ENCODE measurements around the gene PLPPR1.

The PLPPR1 gene

GRCh38 chr9:101337237-101337636 lies 308.7 kb downstream of the PLPPR1 start:
- H3K36me3 ChIP-seq (ENCODE audit: control insufficient read depth, insufficient read depth, low read length), result no peaks in the 10 kb centered on the region
- H3K9me3 ChIP-seq (ENCODE audit: control insufficient read depth, low read length), result no peaks in the 10 kb centered on the region
- no peak overlapping the region for H3K4me3 ChIP-seq (ENCODE audit: extremely low read depth, insufficient read depth, low read length, poor library complexity, severe bottlenecking)
- no peaks in the 10 kb centered on the region for H3K4me1 ChIP-seq (ENCODE audit: control insufficient read depth, insufficient read depth, low read length, poor library complexity, severe bottlenecking)
- 94 to 100% methylated on average over 2 of the region's 2 CpGs for WGBS, 2 experiments (ENCODE audit: insufficient coverage in 2 of 2)
- H3K27ac ChIP-seq (ENCODE audit: low read depth, low read length, severe bottlenecking), result no peak overlapping the region

GRCh38 chr9:101341958-101342357 lies 313.4 kb downstream of the PLPPR1 start:
- Histone ChIP-seq H3K36me3 (ENCODE audit: control insufficient read depth, insufficient read depth, low read length) (no peaks in the 10 kb centered on the region), H3K9me3 (ENCODE audit: control insufficient read depth, low read length) (no peaks in the 10 kb centered on the region), H3K4me1 (ENCODE audit: control insufficient read depth, insufficient read depth, low read length, poor library complexity, severe bottlenecking) (no peaks in the 10 kb centered on the region), H3K27ac (ENCODE audit: low read depth, low read length, severe bottlenecking) (no peak overlapping the region), H3K4me3 (ENCODE audit: extremely low read depth, insufficient read depth, low read length, poor library complexity, severe bottlenecking) (no peak overlapping the region)

- Histone ChIP-seq H3K9me3 (ENCODE audit: control insufficient read depth, low read length) (no peaks in the 10 kb centered on the region), H3K4me1 (ENCODE audit: control insufficient read depth, insufficient read depth, low read length, poor library complexity, severe bottlenecking) (no peaks in the 10 kb centered on the region), H3K27ac (ENCODE audit: low read depth, low read length, severe bottlenecking) (no peak overlapping the region), H3K36me3 (ENCODE audit: control insufficient read depth, insufficient read depth, low read length) (no peaks in the 10 kb centered on the region), H3K4me3 (ENCODE audit: extremely low read depth, insufficient read depth, low read length, poor library complexity, severe bottlenecking) (no peak overlapping the region)
- WGBS, 2 experiments (ENCODE audit: insufficient coverage in 2 of 2), result 100% methylated on average over 1 of the region's 1 CpG; no CpG with 5 or more reads in 1 of the 2 experiments
Observed at GRCh38 chr9:101342595-101342994, 314.1 kb downstream of the PLPPR1 start.

GRCh38 chr9:101350285-101350684 lies 321.8 kb downstream of the PLPPR1 start:
- H3K36me3 ChIP-seq (ENCODE audit: control insufficient read depth, insufficient read depth, low read length), result no peaks in the 10 kb centered on the region
- no peaks in the 10 kb centered on the region for H3K9me3 ChIP-seq (ENCODE audit: control insufficient read depth, low read length)
- H3K4me1 ChIP-seq (ENCODE audit: control insufficient read depth, insufficient read depth, low read length, poor library complexity, severe bottlenecking), result no peaks in the 10 kb centered on the region
- no peak overlapping the region for H3K27ac ChIP-seq (ENCODE audit: low read depth, low read length, severe bottlenecking)
- no CpG with 5 or more reads among the region's 1 CpG for WGBS, 2 experiments (ENCODE audit: insufficient coverage in 2 of 2)
- no peak overlapping the region for H3K4me3 ChIP-seq (ENCODE audit: extremely low read depth, insufficient read depth, low read length, poor library complexity, severe bottlenecking)

GRCh38 chr9:101352892-101353463 lies 324.5 kb downstream of the PLPPR1 start:
- Histone ChIP-seq H3K4me1 (ENCODE audit: control insufficient read depth, insufficient read depth, low read length, poor library complexity, severe bottlenecking) (no peaks in the 10 kb centered on the region), H3K36me3 (ENCODE audit: control insufficient read depth, insufficient read depth, low read length) (no peaks in the 10 kb centered on the region), H3K27ac (ENCODE audit: low read depth, low read length, severe bottlenecking) (no peak overlapping the region), H3K4me3 (ENCODE audit: extremely low read depth, insufficient read depth, low read length, poor library complexity, severe bottlenecking) (no peak overlapping the region), H3K9me3 (ENCODE audit: control insufficient read depth, low read length) (no peaks in the 10 kb centered on the region)
- WGBS, 2 experiments (ENCODE audit: insufficient coverage in 2 of 2), result 89 to 94% methylated on average over 4 to 5 of the region's 6 CpGs

- 85 to 100% methylated on average over 2 of the region's 2 CpGs for WGBS, 2 experiments (ENCODE audit: insufficient coverage in 2 of 2)
- no peaks in the 10 kb centered on the region for H3K36me3 ChIP-seq (ENCODE audit: control insufficient read depth, insufficient read depth, low read length)
- no peaks in the 10 kb centered on the region for H3K4me1 ChIP-seq (ENCODE audit: control insufficient read depth, insufficient read depth, low read length, poor library complexity, severe bottlenecking)
- no peak overlapping the region for H3K27ac ChIP-seq (ENCODE audit: low read depth, low read length, severe bottlenecking)
- no peak overlapping the region for H3K4me3 ChIP-seq (ENCODE audit: extremely low read depth, insufficient read depth, low read length, poor library complexity, severe bottlenecking)
- H3K9me3 ChIP-seq (ENCODE audit: control insufficient read depth, low read length), result no peaks in the 10 kb centered on the region
Observed at GRCh38 chr9:101353683-101354082, 325.2 kb downstream of the PLPPR1 start.

- Histone ChIP-seq H3K36me3 (ENCODE audit: control insufficient read depth, insufficient read depth, low read length) (no peaks in the 10 kb centered on the region), H3K9me3 (ENCODE audit: control insufficient read depth, low read length) (no peaks in the 10 kb centered on the region), H3K4me3 (ENCODE audit: extremely low read depth, insufficient read depth, low read length, poor library complexity, severe bottlenecking) (no peak overlapping the region), H3K4me1 (ENCODE audit: control insufficient read depth, insufficient read depth, low read length, poor library complexity, severe bottlenecking) (no peaks in the 10 kb centered on the region), H3K27ac (ENCODE audit: low read depth, low read length, severe bottlenecking) (no peak overlapping the region)
- 82 to 100% methylated on average over 2 of the region's 5 CpGs for WGBS, 2 experiments (ENCODE audit: insufficient coverage in 2 of 2)
Observed at GRCh38 chr9:101354143-101354764, 325.7 kb downstream of the PLPPR1 start.

- 91 to 95% methylated on average over 4 to 6 of the region's 7 CpGs for WGBS, 2 experiments (ENCODE audit: insufficient coverage in 2 of 2)
- Histone ChIP-seq H3K4me3 (ENCODE audit: extremely low read depth, insufficient read depth, low read length, poor library complexity, severe bottlenecking) (no peak overlapping the region), H3K27ac (ENCODE audit: low read depth, low read length, severe bottlenecking) (no peak overlapping the region), H3K4me1 (ENCODE audit: control insufficient read depth, insufficient read depth, low read length, poor library complexity, severe bottlenecking) (no peaks in the 10 kb centered on the region), H3K36me3 (ENCODE audit: control insufficient read depth, insufficient read depth, low read length) (no peaks in the 10 kb centered on the region), H3K9me3 (ENCODE audit: control insufficient read depth, low read length) (no peaks in the 10 kb centered on the region)
Observed at GRCh38 chr9:101354765-101355708, 326.5 kb downstream of the PLPPR1 start.

- no peak overlapping the region for H3K27ac ChIP-seq (ENCODE audit: low read depth, low read length, severe bottlenecking)
- H3K36me3 ChIP-seq (ENCODE audit: control insufficient read depth, insufficient read depth, low read length), result no peaks in the 10 kb centered on the region
- WGBS, 2 experiments (ENCODE audit: insufficient coverage in 2 of 2), result 0% methylated on average over 1 of the region's 1 CpG
- no peaks in the 10 kb centered on the region for H3K9me3 ChIP-seq (ENCODE audit: control insufficient read depth, low read length)
- H3K4me3 ChIP-seq (ENCODE audit: extremely low read depth, insufficient read depth, low read length, poor library complexity, severe bottlenecking), result no peak overlapping the region
- H3K4me1 ChIP-seq (ENCODE audit: control insufficient read depth, insufficient read depth, low read length, poor library complexity, severe bottlenecking), result no peaks in the 10 kb centered on the region
Observed at GRCh38 chr9:101356619-101357018, 328.1 kb downstream of the PLPPR1 start.

GRCh38 chr9:101359679-101360078 lies 331.2 kb downstream of the PLPPR1 start:
- Histone ChIP-seq H3K4me1 (ENCODE audit: control insufficient read depth, insufficient read depth, low read length, poor library complexity, severe bottlenecking) (no peaks in the 10 kb centered on the region), H3K36me3 (ENCODE audit: control insufficient read depth, insufficient read depth, low read length) (no peaks in the 10 kb centered on the region), H3K9me3 (ENCODE audit: control insufficient read depth, low read length) (no peaks in the 10 kb centered on the region), H3K4me3 (ENCODE audit: extremely low read depth, insufficient read depth, low read length, poor library complexity, severe bottlenecking) (no peak overlapping the region), H3K27ac (ENCODE audit: low read depth, low read length, severe bottlenecking) (no peak overlapping the region)
- WGBS, 2 experiments (ENCODE audit: insufficient coverage in 2 of 2), result no CpG with 5 or more reads among the region's 1 CpG

GRCh38 chr9:101360647-101361046 lies 332.1 kb downstream of the PLPPR1 start:
- Histone ChIP-seq H3K9me3 (ENCODE audit: control insufficient read depth, low read length) (no peaks in the 10 kb centered on the region), H3K27ac (ENCODE audit: low read depth, low read length, severe bottlenecking) (no peak overlapping the region), H3K4me3 (ENCODE audit: extremely low read depth, insufficient read depth, low read length, poor library complexity, severe bottlenecking) (no peak overlapping the region), H3K4me1 (ENCODE audit: control insufficient read depth, insufficient read depth, low read length, poor library complexity, severe bottlenecking) (no peaks in the 10 kb centered on the region), H3K36me3 (ENCODE audit: control insufficient read depth, insufficient read depth, low read length) (no peaks in the 10 kb centered on the region)
